ENCODE data around the gene TMEM38B.
"Not testable (repeated sequence)": the region's sequence is repeated elsewhere in the genome, so short reads cannot be mapped to it uniquely, and the experiment has no call there.

Gene TMEM38B

GRCh38 chr9:105683688-105684275 lies 10.6 kb upstream of the TMEM38B start:
- no peak for DNase-seq

- no peak for DNase-seq
Observed at GRCh38 chr9:105686936-105687335, 7.4 kb upstream of the TMEM38B start.

DNA sequence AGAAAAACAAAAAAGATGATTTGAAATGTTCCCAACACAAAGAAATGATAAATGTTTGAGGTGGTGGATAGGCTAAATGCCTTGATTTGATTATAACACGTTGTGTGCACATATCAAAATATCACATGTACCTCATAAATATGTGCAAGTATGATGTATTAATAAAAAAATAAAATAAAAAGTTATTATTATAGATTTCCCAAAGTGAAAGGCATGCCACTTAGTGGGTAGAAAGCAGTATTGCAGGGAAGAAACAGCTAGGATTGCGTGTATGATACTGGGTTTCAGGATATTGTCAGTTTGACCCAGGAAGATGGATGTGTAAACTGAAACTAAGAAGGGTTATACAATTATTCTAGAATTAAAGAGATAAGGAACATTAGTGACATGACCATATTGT lies 3.6 kb upstream of the TMEM38B start:
- DNase-seq: no peak

DNA sequence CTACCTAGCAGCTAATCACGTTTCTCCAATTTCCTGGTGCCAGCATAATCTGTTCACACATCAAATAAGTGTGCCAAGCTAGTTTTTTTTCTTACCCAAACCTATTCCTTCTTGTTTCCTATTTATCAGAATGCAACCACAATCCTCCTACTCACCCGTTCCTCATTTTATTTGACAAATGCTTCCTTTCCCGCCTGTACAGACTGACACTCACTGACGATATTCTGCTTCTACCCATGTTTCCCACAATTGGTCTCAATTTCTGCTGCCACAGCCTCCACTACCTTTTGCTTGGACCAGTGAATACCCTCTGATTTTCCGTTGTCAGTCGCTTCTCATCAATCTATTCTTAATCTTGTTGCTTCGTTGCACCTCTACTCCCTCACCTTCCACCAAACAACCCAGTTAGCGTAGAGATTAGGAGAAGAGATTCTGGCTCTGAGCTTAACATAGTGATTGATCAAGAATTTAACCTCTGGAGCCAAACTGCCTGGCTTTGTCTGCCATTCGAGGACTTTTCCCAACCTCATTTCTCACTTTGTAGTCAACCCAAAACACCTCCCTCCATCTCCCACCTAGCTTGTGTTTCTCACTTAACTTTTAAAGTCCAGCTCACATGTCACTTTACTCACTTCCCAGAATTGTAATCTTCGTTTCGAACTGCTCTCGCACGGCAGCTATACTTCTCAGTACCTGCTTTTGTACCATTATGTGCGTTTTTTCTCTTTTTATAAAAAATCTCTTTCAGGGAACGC lies 729 bp upstream of the TMEM38B start:
- DNase-seq: no peak

DNA sequence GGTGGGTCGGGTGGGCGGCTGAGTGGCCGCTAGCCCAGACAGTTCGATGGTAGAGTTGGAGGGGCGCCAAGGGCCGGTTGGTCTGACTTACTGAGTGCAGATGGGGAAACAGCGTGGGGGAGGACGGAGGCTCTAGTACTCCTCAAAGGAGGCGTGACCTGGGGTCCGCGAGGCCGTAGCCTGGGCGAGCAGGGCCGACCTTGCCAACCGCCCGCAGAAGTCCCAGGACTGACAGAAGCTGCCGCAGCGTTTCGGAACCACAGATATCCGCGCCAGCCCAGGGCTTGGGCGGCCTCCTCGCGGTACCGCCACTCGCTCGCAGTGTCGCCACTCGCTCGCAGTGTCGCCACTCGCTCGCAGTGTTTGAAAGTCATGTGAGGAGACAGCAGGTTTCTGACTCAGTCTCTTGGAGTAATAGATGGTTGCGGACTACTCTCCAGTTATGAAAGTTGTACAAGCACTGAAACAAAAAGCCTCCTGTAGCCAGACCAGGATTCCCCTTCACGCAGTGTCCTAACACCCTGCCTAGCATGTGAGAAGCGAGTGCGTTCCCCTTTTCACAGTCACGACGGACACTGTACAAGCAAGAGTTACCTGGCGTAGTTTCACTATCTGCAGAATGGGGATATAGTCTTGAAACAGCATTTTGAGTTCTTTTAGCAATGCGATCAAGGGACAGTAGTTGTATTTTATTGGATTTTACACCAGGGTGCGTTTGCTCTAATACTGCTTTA lies 674 bp downstream of the TMEM38B start:
- no peak for DNase-seq

GRCh38 chr9:105696219-105696793 lies 2.0 kb downstream of the TMEM38B start:
- DNase-seq: no peak

- no peak for DNase-seq
Observed at GRCh38 chr9:105697871-105698270, 3.5 kb downstream of the TMEM38B start.

DNA sequence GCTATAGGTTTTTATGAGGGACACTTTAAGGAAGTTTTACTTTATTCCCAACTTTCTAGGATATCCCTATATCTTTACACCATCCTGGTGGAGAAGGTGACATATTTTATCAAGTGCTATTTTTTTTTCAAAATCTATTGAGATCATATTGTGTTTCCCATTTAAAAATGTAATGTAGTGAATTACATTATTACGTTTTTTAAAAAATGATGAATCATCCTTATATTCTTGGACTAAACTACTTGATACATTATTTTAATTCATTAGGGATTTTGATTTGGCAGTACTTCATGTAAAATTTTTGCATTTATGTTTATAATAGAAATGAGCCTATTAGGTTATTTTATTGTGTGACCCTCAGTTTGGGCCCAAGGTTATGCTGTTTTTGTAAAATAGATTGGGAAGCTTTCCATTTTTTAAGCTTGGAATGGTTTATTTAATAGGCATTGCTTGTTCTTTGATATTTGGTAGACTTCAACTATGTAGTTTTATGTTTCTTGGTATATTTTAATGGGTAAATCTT lies 4.1 kb downstream of the TMEM38B start:
- no peak for DNase-seq

GRCh38 chr9:105700668-105701067 lies 6.3 kb downstream of the TMEM38B start:
- DNase-seq: no peak

GRCh38 chr9:105701145-105701544 lies 6.8 kb downstream of the TMEM38B start:
- no peak for DNase-seq

DNA sequence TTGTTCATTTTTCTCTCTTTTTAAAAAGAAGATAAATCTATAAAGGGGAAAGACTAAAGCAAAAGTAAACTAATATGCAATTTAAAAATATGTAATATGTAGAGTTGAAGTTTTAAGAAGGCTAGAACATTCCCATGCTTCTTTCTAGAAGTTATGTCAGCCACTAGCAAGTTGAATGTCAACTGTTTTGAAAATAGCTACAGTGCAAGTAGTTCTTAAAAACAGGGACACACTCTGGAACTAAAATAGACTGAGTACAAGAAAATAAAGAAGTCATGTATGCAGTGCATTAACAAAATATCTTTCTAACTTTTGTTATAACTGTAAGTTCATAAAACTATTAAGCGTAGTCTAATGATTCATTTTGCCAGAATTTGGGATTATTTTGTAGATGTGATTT lies 7.9 kb downstream of the TMEM38B start:
- no peak for DNase-seq

GRCh38 chr9:105703638-105704037 lies 9.3 kb downstream of the TMEM38B start:
- DNase-seq: not testable (repeated sequence)

DNA sequence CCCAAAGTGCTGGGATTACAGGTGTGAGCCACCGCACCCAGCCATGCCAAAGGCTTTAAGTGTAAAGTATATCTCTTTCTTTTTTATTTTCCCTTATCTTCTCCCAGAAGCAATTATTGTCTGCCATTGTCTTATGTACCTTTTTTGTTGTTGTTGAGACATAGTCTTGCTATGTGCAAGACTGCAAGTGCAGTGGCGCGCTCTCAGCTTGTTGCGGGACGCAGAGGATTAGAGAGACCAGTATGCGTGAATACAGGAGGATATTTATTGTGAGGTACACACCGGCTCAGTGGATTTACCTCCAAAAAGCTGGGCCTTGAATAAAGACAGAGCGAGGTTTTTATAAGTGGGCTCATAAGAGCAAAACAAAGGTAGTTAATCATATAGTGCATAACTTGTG lies 11.8 kb downstream of the TMEM38B start:
- no peak for DNase-seq

DNA sequence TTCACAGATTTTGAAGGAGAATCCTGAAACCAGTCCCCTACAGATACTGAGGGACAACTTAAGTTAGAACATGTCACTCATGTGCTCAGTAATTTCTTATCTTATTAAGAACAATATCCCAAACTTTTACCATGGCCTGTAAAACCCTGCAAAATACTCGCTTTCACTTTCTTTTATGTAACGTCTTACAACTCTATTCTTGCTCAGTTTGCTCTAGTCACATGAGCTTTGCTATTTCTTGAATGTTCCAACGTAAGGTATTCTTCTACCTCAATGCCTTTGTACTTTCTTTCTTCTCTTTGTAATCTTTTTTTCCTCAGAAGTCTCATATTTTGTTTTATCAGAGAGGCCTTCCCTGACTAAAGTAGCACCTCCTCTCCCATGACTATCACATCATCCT lies 14.1 kb downstream of the TMEM38B start:
- no peak for DNase-seq

GRCh38 chr9:105710638-105711037 lies 16.3 kb downstream of the TMEM38B start:
- DNase-seq: no peak

DNA sequence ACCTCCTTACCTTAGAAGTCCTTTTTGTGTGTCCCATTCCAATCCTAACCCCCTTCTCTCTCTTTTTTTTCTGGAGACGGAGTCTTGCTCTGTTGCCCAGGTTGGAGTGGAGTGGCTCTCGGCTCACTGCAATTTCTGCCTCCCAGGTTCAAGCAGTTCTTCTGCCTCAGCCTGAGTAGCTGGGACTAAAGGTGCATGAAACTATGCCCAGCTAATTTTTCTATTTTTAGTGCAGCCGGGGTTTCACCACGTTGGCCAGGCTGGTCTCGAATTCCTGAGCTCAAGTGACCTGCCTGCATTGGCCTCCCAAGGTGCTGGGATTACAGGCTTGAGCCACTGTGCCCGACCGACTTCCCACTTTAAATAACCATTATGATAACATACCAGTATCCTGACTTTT lies 17.5 kb downstream of the TMEM38B start:
- DNase-seq: no peak

DNA sequence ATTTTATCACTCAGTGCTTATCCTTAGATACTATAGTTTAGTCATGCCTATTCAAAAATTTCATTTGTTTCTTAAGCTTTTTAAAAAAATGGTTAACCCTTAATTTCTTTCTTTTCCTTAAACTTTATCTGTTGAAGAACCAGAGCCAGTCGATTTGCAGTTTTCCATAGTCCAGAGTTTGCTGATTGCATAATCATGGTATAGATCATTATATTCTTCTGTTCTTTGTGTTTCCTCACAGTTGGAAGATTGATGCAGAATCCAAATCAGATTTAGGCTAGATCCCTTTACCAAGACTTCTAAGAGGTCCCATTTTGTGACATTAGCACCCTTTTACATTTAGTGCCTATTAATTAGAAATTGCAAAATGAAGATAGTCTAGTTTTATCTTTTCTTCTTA lies 18.0 kb downstream of the TMEM38B start:
- no peak for DNase-seq

GRCh38 chr9:105712773-105713172 lies 18.4 kb downstream of the TMEM38B start:
- DNase-seq: no peak

DNA sequence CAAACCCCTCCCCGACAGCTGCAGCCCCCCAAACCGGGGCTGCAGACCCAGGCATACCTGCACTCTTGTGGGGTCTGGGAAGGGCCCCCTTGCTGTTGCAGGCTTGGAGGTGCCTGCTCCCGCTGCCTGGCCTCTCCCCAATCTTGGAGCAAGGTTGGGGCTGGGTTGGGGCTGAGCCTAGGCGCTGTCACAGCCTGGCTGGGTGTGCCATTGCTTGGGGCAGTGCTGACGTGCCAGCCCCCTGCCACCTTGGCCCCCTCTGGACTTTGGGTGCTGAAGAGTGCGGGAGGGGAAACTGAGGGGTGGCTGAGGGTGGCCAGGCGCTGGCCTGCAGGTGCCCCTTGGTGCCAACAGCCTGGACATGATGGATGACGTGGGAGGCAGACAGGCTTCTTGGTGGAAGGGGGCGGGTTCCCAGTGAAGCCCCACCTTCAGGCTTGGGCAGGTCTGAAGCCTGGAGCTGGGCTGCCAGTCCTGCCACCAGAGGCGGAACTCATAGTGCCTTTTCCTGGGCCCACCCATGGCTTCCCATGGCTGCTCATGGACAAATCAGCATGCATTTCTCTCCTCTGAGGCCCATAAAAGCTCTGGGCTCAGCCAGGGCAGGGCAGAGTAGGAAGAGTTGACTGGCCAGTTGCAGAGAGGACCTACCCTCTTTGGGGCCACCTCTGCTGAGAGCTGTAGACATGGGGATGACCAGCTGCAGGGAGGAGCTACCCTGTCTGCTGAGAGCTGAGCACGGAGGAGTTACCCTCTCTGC lies 19.1 kb downstream of the TMEM38B start:
- DNase-seq: no peak

DNA sequence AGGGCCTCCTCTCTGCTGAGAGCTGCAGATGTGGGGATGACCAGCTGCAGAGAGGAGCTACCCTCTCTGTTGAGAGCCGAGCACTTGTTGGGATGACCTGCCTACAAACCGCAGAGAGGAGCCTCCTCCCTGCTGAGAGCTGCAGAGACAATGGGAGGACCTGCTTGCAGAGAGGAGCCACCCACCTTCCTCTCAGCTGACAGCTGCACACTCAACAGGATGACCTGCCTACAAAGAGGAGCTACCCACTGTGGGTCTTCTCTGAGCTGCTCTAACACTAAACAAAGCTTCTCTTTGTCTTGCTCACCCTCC lies 19.6 kb downstream of the TMEM38B start:
- no peak for DNase-seq

GRCh38 chr9:105716146-105716545 lies 21.8 kb downstream of the TMEM38B start:
- no peak for DNase-seq

DNA sequence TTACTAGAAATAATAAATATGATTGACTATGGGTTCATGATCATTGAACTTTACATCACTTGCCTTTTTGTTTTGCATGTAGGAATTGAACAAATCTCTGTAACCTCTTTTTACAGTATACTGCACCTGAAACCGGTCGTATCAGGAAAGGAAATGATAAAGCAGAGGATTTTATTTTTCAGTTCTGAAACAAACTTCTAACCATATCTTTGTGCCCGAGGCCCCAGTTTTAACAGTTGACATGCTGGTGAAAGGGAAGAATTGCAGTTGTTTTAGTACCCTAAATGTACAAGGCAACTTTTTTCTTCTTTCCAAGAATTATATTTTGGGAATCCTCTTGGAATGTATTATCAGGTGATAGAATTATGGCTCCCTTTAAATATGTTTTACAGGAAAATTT lies 27.8 kb downstream of the TMEM38B start:
- DNase-seq: no peak

DNA sequence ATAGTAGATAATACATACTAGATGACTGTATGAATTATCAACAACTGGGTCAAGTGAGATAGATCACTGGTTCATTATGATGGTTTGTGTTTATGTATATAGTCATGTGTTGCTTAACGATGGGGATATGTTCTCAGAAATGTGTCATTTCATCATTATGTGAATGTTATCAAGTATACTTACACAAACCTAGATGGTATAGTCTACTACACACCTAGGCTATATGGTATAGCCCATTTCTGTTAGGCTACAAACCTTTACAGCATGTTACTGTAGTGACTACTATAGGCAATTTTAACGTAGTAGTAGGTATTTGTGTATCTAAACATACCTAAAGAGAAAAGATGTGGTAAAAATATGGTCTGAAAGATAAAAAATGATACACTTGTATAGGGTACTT lies 31.0 kb downstream of the TMEM38B start:
- DNase-seq: no peak

Measured in NCI-H524 treated with DMSO at 0.1 percent for 48 hours (cell line).